MG63 (cell line): ENCODE measurements around the gene CETP. TPM values are rescaled to one million over a fixed set of nuclear protein-coding genes. Genes with fewer than 3 reads are reported as not detected.

Experiments
- DNase-seq: peaks from one replicate; pipeline ENCODE4 v3.0.0-alpha.2; 2020
- H3K27me3 ChIP-seq: fragments of 250-450 bp; sonication (Bioruptor Pico); 2 replicates; pipeline ENCODE4 v1.5.1; 2020; ENCODE audit warnings: mild to moderate bottlenecking, moderate library complexity
- H3K36me3 ChIP-seq: fragments of 250-450 bp; sonication (Bioruptor Pico); 2 replicates; pipeline ENCODE4 v1.5.1; 2020; ENCODE audit warnings: mild to moderate bottlenecking, moderate library complexity
- H3K4me3 ChIP-seq: fragments of 250-450 bp; sonication (Bioruptor Pico); 2 replicates; pipeline ENCODE4 v1.5.1; 2020; ENCODE audit warnings: mild to moderate bottlenecking, moderate library complexity
- H3K9me3 ChIP-seq: fragments of 250-450 bp; sonication (Bioruptor Pico); 2 replicates; pipeline ENCODE4 v1.5.1; 2020; ENCODE audit warnings: mild to moderate bottlenecking, moderate library complexity
- total RNA-seq: library from RNA; depleted of rRNA; stranded (reverse); fragments of >200 nt; shearing (Covaris generic); gene quantifications from 2 replicates; pipeline ENCODE4 v1.2.3, GENCODE V29; 2014; ENCODE audit warnings: low replicate concordance; rRNA removed

Gene CETP
- total RNA-seq, 1 experiment from 2014 or later, result not detected

DNA sequence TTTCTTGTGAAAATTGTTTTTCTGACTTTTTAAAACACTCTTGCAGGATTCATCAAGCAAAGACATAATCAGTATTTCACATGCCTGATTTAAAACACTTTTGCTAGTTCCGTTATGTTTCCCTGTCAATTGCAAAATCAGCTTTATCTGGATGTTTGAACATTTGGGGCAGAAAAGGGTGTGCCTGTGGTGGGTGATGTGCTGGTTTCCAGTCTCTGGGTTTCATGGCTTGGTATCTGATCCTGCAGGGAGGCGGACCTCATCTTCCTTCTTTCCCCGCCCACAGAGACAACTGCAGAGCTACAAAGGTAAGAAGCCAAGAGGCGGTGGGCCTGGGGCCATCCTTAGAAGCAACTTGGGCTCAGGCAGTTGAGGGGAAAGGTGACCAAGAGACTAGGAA lies 69.4 kb downstream of the CETP start:
- H3K36me3 ChIP-seq, result no peaks in the 10 kb centered on the region
- DNase-seq, result no peak

DNA sequence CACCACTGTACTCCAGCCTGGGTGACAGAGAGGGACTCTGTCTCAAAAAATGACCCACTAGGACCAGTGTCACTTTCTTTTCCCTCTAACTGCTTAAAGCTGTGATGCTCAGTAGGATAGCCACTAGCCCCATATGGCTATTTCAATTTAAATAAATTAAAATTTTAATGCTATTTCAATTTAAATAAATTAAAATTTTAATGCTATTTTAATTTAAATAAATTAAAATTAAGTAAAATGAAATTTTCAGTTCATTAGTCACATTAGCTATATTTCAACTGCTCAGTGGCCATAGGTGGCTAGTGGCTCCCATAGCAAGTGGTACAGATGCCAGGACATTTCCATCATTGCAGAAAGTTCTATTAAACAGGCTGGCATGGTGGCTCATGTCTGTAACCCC lies 70.6 kb downstream of the CETP start:
- no peak for DNase-seq
- no peaks in the 10 kb centered on the region for H3K27me3 ChIP-seq
- no peaks in the 10 kb centered on the region for H3K9me3 ChIP-seq
- no peaks in the 10 kb centered on the region; the same call in 1 of the 2 replicates for H3K36me3 ChIP-seq
- no peak overlapping the region for H3K4me3 ChIP-seq

More for the DNA sequence above, 69.4 kb downstream of the CETP start:
- H3K9me3 ChIP-seq, result no peaks in the 10 kb centered on the region
- no peak overlapping the region for H3K4me3 ChIP-seq
- H3K27me3 ChIP-seq, result no peaks in the 10 kb centered on the region

DNA sequence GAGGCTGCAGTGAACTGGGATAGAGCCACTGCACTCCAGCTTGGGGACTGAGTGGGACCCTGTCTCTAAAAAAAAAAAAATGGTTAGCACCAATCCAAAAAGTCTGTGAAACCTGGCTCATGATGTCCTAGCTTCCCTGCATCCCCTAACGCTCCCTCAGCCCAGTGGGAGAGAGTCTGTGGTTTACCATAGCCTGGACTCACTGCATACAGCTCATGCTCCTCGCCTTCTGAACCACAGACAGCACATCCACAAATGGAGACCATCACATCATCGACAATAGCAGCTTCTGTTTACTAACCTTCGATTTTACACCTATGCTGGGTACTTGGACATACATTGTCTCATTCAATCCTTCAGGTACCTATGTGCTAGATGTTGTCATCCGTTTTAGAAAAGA lies 71.2 kb downstream of the CETP start:
- no peaks in the 10 kb centered on the region for H3K27me3 ChIP-seq
- H3K4me3 ChIP-seq, result no peak overlapping the region
- H3K36me3 ChIP-seq, result no peaks in the 10 kb centered on the region; the same call in 1 of the 2 replicates
- DNase-seq, result no peak
- H3K9me3 ChIP-seq, result no peaks in the 10 kb centered on the region

Other genes starting within 250 kb of the CETP start
- gene NUP93, start 231.8 kb upstream of the CETP start, total RNA-seq, result 125 and 160 TPM in 2 replicates
- not detected in 2 replicates for gene SLC12A3, start 96.7 kb upstream of the CETP start, total RNA-seq
- 226 and 252 TPM in 2 replicates for gene HERPUD1, start 29.8 kb upstream of the CETP start, total RNA-seq
- gene NLRC5, start 27.6 kb downstream of the CETP start, total RNA-seq, result 4.9 and 11.7 TPM in 2 replicates
- gene CPNE2, start 130.6 kb downstream of the CETP start, total RNA-seq, result 45.8 and 50.1 TPM in 2 replicates
- gene PSME3IP1, start 224.1 kb downstream of the CETP start, total RNA-seq, result 164 and 294 TPM in 2 replicates
- gene RSPRY1, start 224.4 kb downstream of the CETP start, total RNA-seq, result 72.1 and 106 TPM in 2 replicates